K562 (cell line): ENCODE data around the gene RFT1. TPM values are rescaled to one million over a fixed set of nuclear protein-coding genes. Genes with fewer than 3 reads are reported as not detected.

ENCODE experiments used
- polyA plus RNA-seq, 8 experiments: library from polyadenylated mRNA; depleted of rRNA in 4 of 8; stranded (reverse) in 5 of 8; unstranded in 3 of 8; fragments of >200 nt; fragmentation: Nextera tagmentation in 2 of 8; fragmentation: Illumina TruSeq in 1 of 8; extraction: Ambion mirVana in 2 of 8; extraction: Trizol in 1 of 8; gene quantifications; 2 replicates each; pipeline versions ENCODE4 v1.2.1 to v1.2.3, GENCODE V29; 2011 to 2014; ENCODE audit warnings: inconsistent platforms in 1 of 8, missing spikeins in 1 of 8
- total RNA-seq, 7 experiments: library from RNA; depleted of rRNA in 6 of 7; stranded (reverse); fragments of >200 nt in 6 of 7; fragmentation: Illumina TruSeq in 2 of 7; extraction: Trizol in 2 of 7; gene quantifications; 2 replicates each; pipeline versions ENCODE4 v1.2.1 to v1.2.3, GENCODE V29; 2011 to 2021; ENCODE audit warnings: low replicate concordance in 1 of 7

Gene RFT1
- total and polyA plus RNA-seq, 9 of the 15 experiments (the other 6 are each of a cell fraction or from before 2014, with no cell fraction given): 4.4 to 23.8 (median 8.9) TPM

Other genes with a start within 250 kb of the RFT1 start
- gene STIMATE, start 232.9 kb downstream of the RFT1 start, total RNA-seq (2014; rRNA removed): 2.9 and 4.9 TPM in 2 replicates
- 2.0 and 3.0 TPM in 2 replicates for gene STIMATE, start 232.9 kb downstream of the RFT1 start, total RNA-seq (2014; rRNA removed; fragmentation: Illumina TruSeq; extraction: Trizol)
- gene STIMATE, start 232.9 kb downstream of the RFT1 start, total RNA-seq (2015; rRNA removed; fragmentation: Illumina TruSeq; extraction: Trizol): 5.1 and 5.2 TPM in 2 replicates
- 5.3 and 6.9 TPM in 2 replicates for gene STIMATE, start 232.9 kb downstream of the RFT1 start, total RNA-seq (2021)
- gene STIMATE, start 232.9 kb downstream of the RFT1 start, polyA plus RNA-seq (2011; rRNA removed): 2.5 and 2.8 TPM in 2 replicates
- 6.3 and 7.7 TPM in 2 replicates for gene STIMATE, start 232.9 kb downstream of the RFT1 start, polyA plus RNA-seq (2014; fragmentation: Illumina TruSeq; extraction: Trizol)
- gene STIMATE, start 232.9 kb downstream of the RFT1 start, polyA plus RNA-seq (2014; fragmentation: Nextera tagmentation; extraction: Ambion mirVana): under 1 TPM; 0.14 to 0.52 TPM
- 7.6 and 8.4 TPM in 2 replicates for gene STIMATE, start 232.9 kb downstream of the RFT1 start, polyA plus RNA-seq (2014; rRNA removed)
- gene SFMBT1, start 84.4 kb downstream of the RFT1 start, total RNA-seq (2014; rRNA removed): 3.4 and 7.2 TPM in 2 replicates
- 4.9 and 5.2 TPM in 2 replicates for gene SFMBT1, start 84.4 kb downstream of the RFT1 start, total RNA-seq (2014; rRNA removed; fragmentation: Illumina TruSeq; extraction: Trizol)
- 4.6 and 5.7 TPM in 2 replicates for gene SFMBT1, start 84.4 kb downstream of the RFT1 start, total RNA-seq (2015; rRNA removed; fragmentation: Illumina TruSeq; extraction: Trizol)
- 5.9 and 6.6 TPM in 2 replicates for gene SFMBT1, start 84.4 kb downstream of the RFT1 start, total RNA-seq (2021)
- 3.7 and 3.8 TPM in 2 replicates for gene SFMBT1, start 84.4 kb downstream of the RFT1 start, polyA plus RNA-seq (2011; rRNA removed)
- 3.2 and 3.3 TPM in 2 replicates for gene SFMBT1, start 84.4 kb downstream of the RFT1 start, polyA plus RNA-seq (2014; fragmentation: Illumina TruSeq; extraction: Trizol)
- gene SFMBT1, start 84.4 kb downstream of the RFT1 start, polyA plus RNA-seq (2014; fragmentation: Nextera tagmentation; extraction: Ambion mirVana): 1 to 10 TPM in 1 of 2 experiments, under 1 TPM in 1; 0.76 to 1.4 TPM
- gene SFMBT1, start 84.4 kb downstream of the RFT1 start, polyA plus RNA-seq (2014; rRNA removed): 3.6 and 3.9 TPM in 2 replicates
- gene PRKCD, start 30.8 kb upstream of the RFT1 start, total RNA-seq (2014; rRNA removed): 3.0 and 4.6 TPM in 2 replicates
- 4.2 and 4.4 TPM in 2 replicates for gene PRKCD, start 30.8 kb upstream of the RFT1 start, total RNA-seq (2014; rRNA removed; fragmentation: Illumina TruSeq; extraction: Trizol)
- 5.9 and 6.1 TPM in 2 replicates for gene PRKCD, start 30.8 kb upstream of the RFT1 start, total RNA-seq (2015; rRNA removed; fragmentation: Illumina TruSeq; extraction: Trizol)
- gene PRKCD, start 30.8 kb upstream of the RFT1 start, total RNA-seq (2021): 15.7 and 16.0 TPM in 2 replicates
- gene PRKCD, start 30.8 kb upstream of the RFT1 start, polyA plus RNA-seq (2011; rRNA removed): 15.3 and 16.0 TPM in 2 replicates
- 18.8 and 19.5 TPM in 2 replicates for gene PRKCD, start 30.8 kb upstream of the RFT1 start, polyA plus RNA-seq (2014; fragmentation: Illumina TruSeq; extraction: Trizol)
- 1 to 10 TPM; 2.5 to 4.1 TPM for gene PRKCD, start 30.8 kb upstream of the RFT1 start, polyA plus RNA-seq (2014; fragmentation: Nextera tagmentation; extraction: Ambion mirVana)
- 14.1 and 14.3 TPM in 2 replicates for gene PRKCD, start 30.8 kb upstream of the RFT1 start, polyA plus RNA-seq (2014; rRNA removed)
- 288 and 355 TPM in 2 replicates for gene TKT, start 125.6 kb upstream of the RFT1 start, total RNA-seq (2014; rRNA removed)
- gene TKT, start 125.6 kb upstream of the RFT1 start, total RNA-seq (2014; rRNA removed; fragmentation: Illumina TruSeq; extraction: Trizol): 88.1 and 108 TPM in 2 replicates
- 187 and 191 TPM in 2 replicates for gene TKT, start 125.6 kb upstream of the RFT1 start, total RNA-seq (2015; rRNA removed; fragmentation: Illumina TruSeq; extraction: Trizol)
- gene TKT, start 125.6 kb upstream of the RFT1 start, total RNA-seq (2021): 401 and 410 TPM in 2 replicates
- 70.1 and 173 TPM in 2 replicates for gene TKT, start 125.6 kb upstream of the RFT1 start, polyA plus RNA-seq (2011; rRNA removed)
- 250 and 316 TPM in 2 replicates for gene TKT, start 125.6 kb upstream of the RFT1 start, polyA plus RNA-seq (2014; fragmentation: Illumina TruSeq; extraction: Trizol)
- gene TKT, start 125.6 kb upstream of the RFT1 start, polyA plus RNA-seq (2014; fragmentation: Nextera tagmentation; extraction: Ambion mirVana): 100 to 1,000 TPM in 1 of 2 experiments, 10 to 100 TPM in 1; 58.1 to 107 TPM
- gene TKT, start 125.6 kb upstream of the RFT1 start, polyA plus RNA-seq (2014; rRNA removed): 226 and 263 TPM in 2 replicates
- 6.6 and 10.3 TPM in 2 replicates for gene DCP1A, start 217.1 kb upstream of the RFT1 start, total RNA-seq (2014; rRNA removed)
- 11.2 and 13.0 TPM in 2 replicates for gene DCP1A, start 217.1 kb upstream of the RFT1 start, total RNA-seq (2014; rRNA removed; fragmentation: Illumina TruSeq; extraction: Trizol)
- gene DCP1A, start 217.1 kb upstream of the RFT1 start, total RNA-seq (2015; rRNA removed; fragmentation: Illumina TruSeq; extraction: Trizol): 9.5 and 11.3 TPM in 2 replicates
- gene DCP1A, start 217.1 kb upstream of the RFT1 start, total RNA-seq (2021): 13.3 and 15.6 TPM in 2 replicates
- gene DCP1A, start 217.1 kb upstream of the RFT1 start, polyA plus RNA-seq (2011; rRNA removed): 27.7 and 29.0 TPM in 2 replicates
- gene DCP1A, start 217.1 kb upstream of the RFT1 start, polyA plus RNA-seq (2014; fragmentation: Illumina TruSeq; extraction: Trizol): 13.4 and 15.1 TPM in 2 replicates
- 10 to 100 TPM; 29.2 to 33.7 TPM for gene DCP1A, start 217.1 kb upstream of the RFT1 start, polyA plus RNA-seq (2014; fragmentation: Nextera tagmentation; extraction: Ambion mirVana)
- gene DCP1A, start 217.1 kb upstream of the RFT1 start, polyA plus RNA-seq (2014; rRNA removed): 9.2 and 9.6 TPM in 2 replicates